MM.1S (cell line): ENCODE measurements around the gene PRKAA2.

Experiments used
- DNase-seq: peaks from one replicate; pipeline ENCODE4 v3.0.0-alpha.2; 2015
- H2AFZ ChIP-seq: fragments of 300-600 bp; sonication (generic); 2 replicates; pipeline ENCODE4 v1.6.0; 2016; ENCODE audit warnings: antibody characterized with exemption, low read length
- H3F3A ChIP-seq: fragments of 300-600 bp; sonication (generic); 2 replicates; pipeline ENCODE4 v1.6.1; 2016; ENCODE audit warnings: mild to moderate bottlenecking, antibody characterized with exemption, low read length, moderate library complexity, mixed read lengths; ENCODE audit not compliant: insufficient read depth
- H3K27ac ChIP-seq: fragments of 300-600 bp; sonication (generic); 2 replicates; pipeline ENCODE4 v1.5.1; 2016; ENCODE audit warnings: mild to moderate bottlenecking, low read length
- H3K27me3 ChIP-seq: fragments of 300-600 bp; sonication (generic); replicated peaks from 2 replicates; pipeline ENCODE4 v1.6.0; 2016; ENCODE audit warnings: low read length; ENCODE audit not compliant: insufficient read depth
- H3K36me3 ChIP-seq: fragments of 300-600 bp; sonication (generic); replicated peaks from 2 replicates; pipeline ENCODE4 v1.6.1; 2016; ENCODE audit warnings: mild to moderate bottlenecking, low read length, mixed read lengths; ENCODE audit not compliant: insufficient read depth
- H3K4me1 ChIP-seq: fragments of 300-600 bp; sonication (generic); 2 replicates; pipeline ENCODE4 v1.6.1; 2016; ENCODE audit warnings: low read length, mixed read lengths
- H3K4me2 ChIP-seq: fragments of 300-600 bp; sonication (generic); 2 replicates; pipeline ENCODE4 v1.6.0; 2016; ENCODE audit warnings: low read depth, low read length
- H3K4me3 ChIP-seq: fragments of 300-600 bp; sonication (generic); 2 replicates; pipeline ENCODE4 v1.5.1; 2016; ENCODE audit warnings: low read length, mixed read lengths
- H3K79me2 ChIP-seq: fragments of 300-600 bp; sonication (generic); 2 replicates; pipeline ENCODE4 v1.6.1; 2016; ENCODE audit warnings: mixed run types, low read length, mixed read lengths
- H3K9ac ChIP-seq: fragments of 300-600 bp; sonication (generic); 2 replicates; pipeline ENCODE4 v1.6.1; 2016; ENCODE audit warnings: low read length, mixed read lengths
- H3K9me2 ChIP-seq: fragments of 300-600 bp; sonication (generic); replicated peaks from 2 replicates; pipeline ENCODE4 v1.6.1; 2016; ENCODE audit warnings: mild to moderate bottlenecking, low read length, mixed read lengths; ENCODE audit not compliant: insufficient read depth
- H3K9me3 ChIP-seq: fragments of 300-600 bp; sonication (generic); replicated peaks from 2 replicates; pipeline ENCODE4 v1.6.1; 2016; ENCODE audit warnings: mild to moderate bottlenecking, low read length, mixed read lengths; ENCODE audit not compliant: insufficient read depth
- H4K20me1 ChIP-seq: fragments of 300-600 bp; sonication (generic); 2 replicates; pipeline ENCODE4 v1.6.1; 2016; ENCODE audit warnings: mild to moderate bottlenecking, low read length, moderate library complexity, mixed read lengths; ENCODE audit not compliant: insufficient read depth
- CTCF ChIP-seq: fragments of 300-600 bp; sonication (generic); IDR thresholded peaks from 2 replicates; pipeline ENCODE4 v1.5.1; 2016; ENCODE audit warnings: antibody characterized with exemption, low read length, mixed read lengths
- EZH2 ChIP-seq: fragments of 300-600 bp; sonication (generic); optimal IDR thresholded peaks from 2 replicates; pipeline ENCODE3; 2017; ENCODE audit warnings: low read depth, mild to moderate bottlenecking, antibody characterized with exemption, low read length, mixed read lengths
- EZH2phosphoT487 ChIP-seq: fragments of 300-600 bp; sonication (generic); IDR thresholded peaks from 2 replicates; pipeline ENCODE4 v1.6.1; 2018; ENCODE audit warnings: antibody characterized with exemption, low read length

Gene PRKAA2

GRCh38 chr1:56617141-56617540 is 28.0 kb upstream of the PRKAA2 start:
- Histone ChIP-seq H3K36me3 (no peaks in the 10 kb centered on the region), H4K20me1 (no peaks in the 10 kb centered on the region), H3K4me3 (no peak overlapping the region), H3K9ac (no peak overlapping the region), H3K4me1 (no peaks in the 10 kb centered on the region), H3K27ac (no peak overlapping the region), H3K4me2 (no peak overlapping the region), H3K27me3 (no peaks in the 10 kb centered on the region), H3F3A (no peaks in the 10 kb centered on the region), H2AFZ (no peak overlapping the region), H3K79me2 (no peaks in the 10 kb centered on the region), H3K9me2 (no peaks in the 10 kb centered on the region), H3K9me3 (no peaks in the 10 kb centered on the region)
- TF ChIP-seq EZH2phosphoT487 (no peak), CTCF (no peak), EZH2 (no peak)
- DNase-seq = no peak

- TF ChIP-seq EZH2phosphoT487 (no peak), EZH2 (no peak), CTCF (no peak)
- no peaks in the 10 kb centered on the region for H3K79me2 ChIP-seq
- no peak overlapping the region for H2AFZ ChIP-seq
- no peaks in the 10 kb centered on the region for H3K36me3 ChIP-seq
- H3K27me3 ChIP-seq = no peaks in the 10 kb centered on the region
- no peak overlapping the region for H3K4me3 ChIP-seq
- no peak for DNase-seq
- no peaks in the 10 kb centered on the region for H3K9me2 ChIP-seq
- no peaks in the 10 kb centered on the region for H4K20me1 ChIP-seq
- no peak overlapping the region for H3K27ac ChIP-seq
- H3F3A ChIP-seq = no peaks in the 10 kb centered on the region
- H3K9me3 ChIP-seq = no peaks in the 10 kb centered on the region
- no peak overlapping the region for H3K4me2 ChIP-seq
- H3K4me1 ChIP-seq = no peaks in the 10 kb centered on the region
- no peak overlapping the region for H3K9ac ChIP-seq
These were observed 19.2 kb upstream of the PRKAA2 start for GRCh38 chr1:56625819-56626440.

GRCh38 chr1:56626546-56626945 is 18.6 kb upstream of the PRKAA2 start:
- Histone ChIP-seq H3K79me2 (no peaks in the 10 kb centered on the region), H3K27ac (no peak overlapping the region), H4K20me1 (no peaks in the 10 kb centered on the region), H3K4me2 (no peak overlapping the region), H3K9ac (no peak overlapping the region), H3K9me3 (no peaks in the 10 kb centered on the region), H3K4me1 (no peaks in the 10 kb centered on the region), H3K36me3 (no peaks in the 10 kb centered on the region), H2AFZ (no peak overlapping the region), H3K9me2 (no peaks in the 10 kb centered on the region), H3K4me3 (no peak overlapping the region), H3F3A (no peaks in the 10 kb centered on the region), H3K27me3 (no peaks in the 10 kb centered on the region)
- TF ChIP-seq EZH2 = no peak
- no peak for TF ChIP-seq EZH2phosphoT487
- DNase-seq = no peak

- no peaks in the 10 kb centered on the region for H3K4me1 ChIP-seq
- H3K9me3 ChIP-seq = no peaks in the 10 kb centered on the region
- no peak overlapping the region for H3K4me3 ChIP-seq
- H4K20me1 ChIP-seq = no peaks in the 10 kb centered on the region
- no peak overlapping the region for H2AFZ ChIP-seq
- H3F3A ChIP-seq = no peaks in the 10 kb centered on the region
- H3K27ac ChIP-seq = no peak overlapping the region
- no peak for DNase-seq
- H3K36me3 ChIP-seq = no peaks in the 10 kb centered on the region
- no peaks in the 10 kb centered on the region for H3K79me2 ChIP-seq
- no peaks in the 10 kb centered on the region for H3K9me2 ChIP-seq
- TF ChIP-seq EZH2 (no peak), CTCF (no peak), EZH2phosphoT487 (no peak)
- no peaks in the 10 kb centered on the region for H3K27me3 ChIP-seq
- H3K4me2 ChIP-seq = no peak overlapping the region
- no peak overlapping the region for H3K9ac ChIP-seq
These were observed 18.0 kb upstream of the PRKAA2 start for GRCh38 chr1:56627019-56627635.
